ENCODE results near the gene A2M. TPM values are rescaled to one million over a fixed set of nuclear protein-coding genes. Genes with fewer than 3 reads are reported as not detected.

Gene A2M
- total and polyA plus RNA-seq, 2 of the 4 experiments (the other 2 are of a cell fraction): 1.1 to 3.2 TPM

DNA sequence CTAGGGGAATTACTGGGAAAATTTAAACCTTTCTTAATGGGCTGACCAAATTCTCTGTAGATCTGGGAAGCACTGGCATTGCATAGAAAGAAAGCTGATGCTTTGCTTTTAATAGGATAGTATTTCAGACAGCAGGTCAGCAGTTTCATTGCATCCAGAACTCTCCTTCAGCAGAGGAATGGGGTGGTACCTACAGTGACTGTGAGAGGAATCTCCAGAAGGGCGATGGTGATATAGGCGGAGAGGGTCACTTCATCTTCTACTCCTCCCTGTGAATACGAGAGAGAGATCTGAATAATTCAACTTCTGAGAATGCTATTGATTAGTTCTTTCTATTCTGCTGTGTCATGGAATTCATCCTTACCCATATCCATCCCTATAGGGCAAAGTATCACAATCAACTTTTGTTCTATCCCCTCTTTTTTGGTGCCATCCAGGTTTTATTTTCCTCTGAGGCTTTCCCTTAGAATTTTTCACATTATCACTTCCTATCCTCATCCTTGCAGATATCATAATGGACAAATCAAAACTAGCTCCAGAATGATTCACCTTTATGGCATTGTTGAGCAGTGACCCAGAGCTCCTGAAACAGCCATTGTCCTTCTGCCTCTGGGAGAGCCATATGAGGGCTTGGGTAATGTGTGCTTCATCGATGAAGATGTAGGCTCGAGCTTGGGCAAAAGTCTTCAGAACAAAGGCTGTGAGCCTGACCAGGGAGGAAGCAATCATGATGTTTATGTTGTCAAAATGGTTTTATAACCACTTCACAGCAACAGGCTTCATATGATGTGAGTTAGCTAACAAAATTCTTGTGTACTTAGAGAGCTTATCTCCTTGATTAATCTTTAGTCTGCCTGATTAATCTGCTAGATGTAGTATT lies 38.3 kb downstream of the A2M start:
- Histone ChIP-seq H3K27me3 (ENCODE audit: control insufficient read depth, insufficient read depth, low read length) (no peaks in the 10 kb centered on the region), H3K36me3 (ENCODE audit: control insufficient read depth, insufficient read depth, low read length) (peaks cover 10% of the 10 kb centered on the region; the same call in 1 of the 2 replicates), H4K91ac (ENCODE audit: insufficient read depth, low read depth, low read length) (no peak overlapping the region), H3K9ac (ENCODE audit: low read depth, low read length) (no peak overlapping the region), H3K4me3 (ENCODE audit: insufficient read depth, low read depth, low read length) (no peak overlapping the region), H3K9me3 (ENCODE audit: control insufficient read depth, insufficient read depth, low read length) (no peaks in the 10 kb centered on the region), H2AK5ac (ENCODE audit: low read depth, low read length) (no peak overlapping the region), H2BK20ac (ENCODE audit: low read depth, low read length) (no peak overlapping the region), H2AFZ (replicated peaks; ENCODE audit: low read length, poor library complexity) (no peak overlapping the region), H3K14ac (replicated peaks; ENCODE audit: low read depth, low read length) (no peak overlapping the region), H3K9me1 (ENCODE audit: insufficient read depth, low read length) (no peaks in the 10 kb centered on the region), H3K79me1 (ENCODE audit: low read depth in 1 of 2, low read length in 2 of 2) (no peaks in the 10 kb centered on the region), H4K8ac (ENCODE audit: low read depth in 2 of 2, low read length in 2 of 2) (no peak overlapping the region), H3K4ac (ENCODE audit: low read depth, low read length) (no peak overlapping the region), H3K23ac (ENCODE audit: low read depth, low read length) (no peak overlapping the region), H2BK5ac (ENCODE audit: low read depth, low read length, poor library complexity, severe bottlenecking) (no peak overlapping the region), H2BK120ac (ENCODE audit: low read depth, low read length) (no peak overlapping the region), H3K4me1 (ENCODE audit: control insufficient read depth, insufficient read depth, low read length) (no peaks in the 10 kb centered on the region), H2AK9ac (replicated peaks; ENCODE audit: low read depth, low read length, poor library complexity) (no peak overlapping the region), H4K5ac (ENCODE audit: low read depth, low read length) (no peak overlapping the region), H3K18ac (ENCODE audit: low read depth, low read length) (no peak overlapping the region), H3K4me2 (ENCODE audit: low read depth, low read length) (no peak overlapping the region), H3K56ac (ENCODE audit: extremely low read depth, insufficient read depth, low read length) (no peak overlapping the region), H2BK15ac (ENCODE audit: low read depth, low read length) (no peak overlapping the region), H3K27ac (ENCODE audit: insufficient read depth, low read length) (no peak overlapping the region), H4K20me1 (ENCODE audit: insufficient read depth, low read length) (no peaks in the 10 kb centered on the region)
- DNase-seq (no peak), ATAC-seq (ENCODE audit: low read depth) (no peak)
- in situ Hi-C loops (cut with MboI; ENCODE audit: low sequenced_read_pairs) (no loop called here), dilution Hi-C loops (cut with HindIII; ENCODE audit: low sequenced_read_pairs, unreplicated experiment) (no loop called here), intact Hi-C loops (cut with micrococcal nuclease) (loop anchor here (1.0 kb wide), 1 partner anchor 45 kb away; no protein-coding TSS in a partner anchor)
- TF ChIP-seq BHLHE40 (IDR thresholded peaks at IDR 0.05; ENCODE audit: low read depth, low read length) (no peak), FOS (IDR thresholded peaks at IDR 0.05; ENCODE audit: low read depth, low read length) (no peak), RAD21 (IDR thresholded peaks at IDR 0.05; ENCODE audit: low read length) (no peak), CHD1 (IDR thresholded peaks at IDR 0.05; ENCODE audit: low read depth, low read length) (no peak), SMC3 (IDR thresholded peaks at IDR 0.05; ENCODE audit: low read depth, low read length) (no peak)
- CTCF ChIA-PET: interaction anchor here (0.5 kb wide), 1 partner anchor 20 kb away, joined by 3 read pairs; no protein-coding TSS in a partner anchor
- POLR2A ChIA-PET (ENCODE audit: unreplicated experiment): no interaction called here
- BruUV-seq (replicated peaks): no TSS peak
- no CpG with 5 or more reads among the region's 5 CpGs for WGBS, 2 experiments (ENCODE audit: extremely low coverage in 2 of 2, insufficient read length in 1 of 2)
